HG03521 (cell line): ENCODE results near the gene CFAP298.
"Not testable (repeated sequence)": the region's sequence is repeated elsewhere in the genome, so short reads cannot be mapped to it uniquely, and the experiment has no call there.

Source experiments
- ATAC-seq: cut with Tn5 transposase; IDR thresholded peaks from one replicate; pipeline ENCODE4 v1.9.1; 2021; ENCODE audit warnings: mild to moderate bottlenecking, moderate library complexity; ENCODE audit not compliant: unreplicated experiment

Gene CFAP298

DNA sequence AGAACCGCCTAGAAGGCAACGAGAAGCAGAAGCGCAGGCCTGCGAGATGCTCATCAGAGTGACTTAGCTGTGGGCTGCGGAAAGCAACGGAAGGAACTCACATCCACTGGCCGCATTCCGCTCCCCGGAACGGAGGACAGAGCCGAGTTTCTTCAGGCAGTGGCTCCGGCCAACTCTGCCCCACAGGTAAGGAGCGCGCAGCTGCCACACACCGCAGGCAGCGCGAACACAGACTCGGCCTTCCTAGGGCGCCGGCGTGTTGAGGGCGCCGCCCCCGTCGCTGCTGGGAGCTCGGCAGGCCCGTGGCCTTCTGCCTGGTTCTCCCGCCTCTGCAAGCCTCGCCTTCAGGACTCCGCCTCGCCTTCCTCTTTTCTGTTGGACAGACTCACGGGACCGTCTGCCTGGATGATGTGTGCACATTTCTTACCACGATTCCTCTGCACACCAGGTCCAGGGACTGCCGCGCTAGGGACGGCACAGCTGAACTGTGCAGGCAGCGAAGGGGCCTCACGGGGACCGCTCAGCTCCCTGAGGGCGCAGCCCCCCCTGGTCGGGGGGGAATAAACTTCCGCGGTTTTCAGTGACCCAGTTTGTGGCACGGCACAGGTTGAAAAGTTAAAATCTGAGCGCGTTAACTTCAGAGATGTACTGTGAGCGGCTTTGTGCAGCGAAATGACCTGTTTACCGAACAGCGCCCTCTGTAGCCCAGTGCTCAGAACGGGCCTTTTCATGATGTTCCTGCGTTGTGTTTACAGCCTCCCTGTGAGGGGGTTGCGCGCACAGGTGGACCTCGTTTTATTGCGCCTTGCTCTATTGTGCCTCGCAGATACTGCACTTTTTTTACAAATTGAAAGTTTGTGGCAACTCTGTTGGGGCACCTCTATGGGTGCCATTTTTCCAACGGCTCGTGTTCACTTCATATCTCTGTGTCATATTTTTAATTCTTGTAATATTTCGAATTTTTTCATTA, 42.6 kb downstream of the CFAP298 start:
- peak; percentile 80 for ATAC-seq

DNA sequence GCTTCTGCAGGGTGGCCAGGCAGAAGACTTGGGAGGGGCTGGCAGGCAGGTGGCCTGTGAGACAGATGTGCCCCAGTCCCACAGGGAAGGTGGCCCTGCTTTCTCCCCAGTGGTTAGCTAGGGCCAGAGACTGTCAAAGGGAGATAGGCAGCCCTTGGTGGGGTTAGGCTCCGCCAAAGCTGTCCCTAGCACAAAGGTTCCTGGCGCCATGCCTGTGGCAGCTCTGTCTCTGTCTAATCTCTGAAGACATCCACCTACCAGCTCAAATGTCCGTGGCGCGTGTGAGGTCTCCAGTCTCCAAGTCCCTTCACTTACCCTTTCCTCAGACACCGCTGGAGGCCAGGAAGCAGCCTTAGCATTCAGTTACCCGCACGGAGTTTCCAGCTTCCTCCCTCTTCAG, 44.6 kb downstream of the CFAP298 start:
- no peak for ATAC-seq

DNA sequence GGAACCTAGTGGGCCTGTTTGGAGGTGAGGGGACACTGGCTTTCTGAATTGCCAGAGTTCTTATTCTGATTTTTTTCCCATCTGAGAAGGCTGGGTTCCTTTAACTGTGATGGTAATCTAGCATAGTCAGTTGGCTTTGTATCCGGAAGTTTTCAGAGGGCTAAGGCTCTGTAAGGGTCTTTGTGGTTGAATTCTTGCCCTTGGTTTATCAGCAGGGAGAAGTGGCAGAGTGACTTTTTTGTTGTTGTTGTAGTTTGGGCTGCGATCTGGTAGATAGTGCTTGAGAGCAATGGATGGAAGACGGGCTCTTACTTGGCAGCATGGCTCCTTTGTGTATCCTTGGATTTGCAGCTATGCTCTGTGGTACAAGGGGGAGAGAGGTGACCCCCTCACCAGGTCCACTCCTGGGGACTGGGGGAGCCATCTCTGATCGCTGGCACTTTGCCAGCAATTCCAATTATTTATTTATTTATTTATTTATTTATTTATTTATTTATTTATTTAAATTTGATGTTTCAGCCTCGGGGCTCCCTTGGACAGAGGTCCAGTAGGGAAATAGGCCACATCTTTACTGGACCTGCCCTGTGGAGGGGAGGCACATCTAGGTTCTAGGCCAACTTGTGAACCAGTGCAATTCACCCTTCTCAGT, 45.3 kb downstream of the CFAP298 start:
- no peak for ATAC-seq

DNA sequence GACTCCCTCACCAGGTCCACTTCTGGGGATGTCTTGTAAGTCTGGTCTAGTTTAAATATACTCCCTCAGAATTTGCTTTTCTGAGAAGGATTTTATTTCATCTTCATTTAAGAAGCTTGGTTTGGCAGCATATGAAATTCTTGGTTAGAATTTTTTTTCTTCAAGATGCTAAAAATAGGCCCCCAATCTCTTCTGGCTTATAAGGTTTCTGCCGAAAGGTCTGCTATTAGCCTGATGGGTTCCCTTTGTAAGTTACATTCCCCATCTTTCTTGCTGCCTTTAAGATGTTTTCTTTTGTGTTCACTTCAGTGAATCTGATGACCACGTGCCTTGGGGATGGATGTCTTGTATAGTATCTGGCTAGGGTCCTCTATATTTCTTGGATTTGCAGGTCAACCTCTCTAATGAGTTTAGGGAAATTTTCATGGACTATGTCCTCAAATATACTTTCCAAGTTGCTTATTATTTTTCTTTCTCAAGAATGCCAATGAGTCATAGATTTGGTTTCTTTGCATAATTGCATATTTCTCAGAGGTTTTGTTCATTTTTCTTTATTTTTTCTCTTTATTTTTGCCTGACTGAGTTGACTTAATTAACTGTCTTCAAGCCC, 46.2 kb downstream of the CFAP298 start:
- ATAC-seq, result no peak

DNA sequence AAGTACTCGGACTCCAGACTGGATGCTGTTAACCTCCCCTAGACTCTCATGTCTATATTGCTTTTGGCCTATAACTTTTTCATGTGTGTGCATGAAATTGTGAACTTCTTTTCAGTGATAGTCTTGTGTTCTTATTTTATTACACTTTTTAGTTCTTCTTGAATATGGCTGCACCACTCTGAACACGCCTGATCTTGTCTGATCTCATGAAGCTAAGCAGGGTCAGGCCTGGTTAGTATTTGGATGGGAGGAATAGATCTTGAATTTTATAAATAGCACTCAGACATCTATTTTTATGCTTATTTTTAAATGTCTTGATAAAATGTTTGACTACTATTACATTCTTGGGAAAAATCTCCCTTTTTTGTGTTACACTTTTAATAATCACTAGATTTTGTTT, 49.3 kb downstream of the CFAP298 start:
- ATAC-seq, result no peak

DNA sequence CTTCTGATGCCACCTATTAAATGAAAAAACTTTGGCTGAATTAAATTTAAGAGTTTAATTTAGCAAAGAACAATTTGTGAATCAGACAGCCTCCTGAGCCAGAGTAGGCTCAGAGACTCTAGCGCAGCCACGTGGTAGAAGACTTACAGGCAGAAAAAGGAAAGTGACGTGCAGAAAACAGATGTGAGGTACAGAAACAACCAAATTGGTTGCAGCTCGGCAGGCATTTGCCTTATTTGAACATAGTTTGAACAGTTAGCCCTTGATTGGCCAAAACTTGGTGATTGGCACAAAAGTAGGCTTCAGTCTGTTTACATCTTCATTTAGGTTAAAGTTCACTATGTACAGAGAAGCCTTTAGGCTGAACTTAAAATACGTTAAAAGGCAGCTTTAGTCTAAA, 49.8 kb downstream of the CFAP298 start:
- no peak for ATAC-seq

DNA sequence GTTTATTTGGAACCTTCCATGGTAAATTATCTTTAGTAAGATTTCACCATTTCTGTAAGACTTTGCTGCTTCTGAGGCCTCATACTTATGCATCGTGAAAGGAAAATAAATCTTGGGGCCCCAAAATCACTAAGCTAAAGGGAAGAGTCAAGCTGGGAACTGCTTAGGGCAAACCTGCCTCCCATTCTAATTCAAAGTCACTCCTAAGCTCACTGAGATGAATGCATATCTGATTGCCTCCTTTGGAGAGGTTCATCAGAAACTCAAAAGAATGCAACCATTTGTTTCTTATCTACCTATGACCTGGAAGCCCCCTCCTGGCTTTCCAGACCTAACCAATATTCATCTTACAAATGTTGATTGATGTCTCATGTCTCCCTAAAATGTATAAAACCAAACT, 50.7 kb downstream of the CFAP298 start:
- ATAC-seq, result not testable (repeated sequence)

DNA sequence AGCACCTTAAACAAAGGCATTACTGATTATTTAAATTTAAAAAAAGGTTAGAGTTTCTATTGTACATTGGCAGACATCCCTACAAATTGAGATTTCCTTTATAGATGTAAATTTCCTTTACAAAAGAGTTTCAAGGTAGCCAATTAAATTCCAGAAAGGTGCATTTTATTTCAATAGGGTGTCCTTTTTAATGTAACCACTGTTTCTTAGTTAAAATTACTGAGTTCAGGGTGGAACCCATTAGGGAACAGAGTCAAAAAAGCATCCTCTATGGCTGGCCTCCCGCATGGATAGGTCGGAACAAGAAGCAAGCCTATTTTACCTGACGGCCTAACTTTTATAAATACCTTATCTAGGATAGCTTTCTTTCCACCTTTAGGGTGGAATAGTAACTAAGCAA, 51.3 kb downstream of the CFAP298 start:
- no peak for ATAC-seq

DNA sequence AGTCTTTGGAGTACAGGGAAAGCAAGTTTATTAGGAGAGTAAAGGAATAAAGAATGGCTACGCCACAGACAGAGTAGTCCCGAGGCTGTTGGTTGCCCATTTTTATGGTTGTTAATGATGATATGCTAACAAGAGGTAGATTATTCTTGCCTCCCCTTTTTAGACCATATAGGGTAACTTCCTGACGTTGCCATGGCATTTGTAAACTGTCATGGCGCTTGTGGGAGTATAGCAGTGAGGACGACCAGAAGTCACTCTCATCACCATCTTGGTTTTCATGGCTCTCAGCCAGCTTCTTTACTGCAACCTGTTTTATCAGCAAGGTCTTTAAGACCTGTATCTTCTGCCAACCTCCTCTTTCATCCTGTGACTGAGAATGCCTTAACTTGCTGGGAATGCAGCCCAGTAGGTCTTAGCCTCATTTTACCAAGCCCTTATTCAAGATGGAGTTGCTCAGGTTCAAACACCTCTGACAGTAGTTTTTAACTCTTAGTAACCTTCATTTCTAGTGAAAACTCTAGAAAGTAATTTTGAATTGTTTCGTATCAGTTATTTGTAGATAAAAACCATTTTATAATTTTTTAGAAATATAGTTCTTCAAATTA, 53.1 kb downstream of the CFAP298 start:
- no peak for ATAC-seq

DNA sequence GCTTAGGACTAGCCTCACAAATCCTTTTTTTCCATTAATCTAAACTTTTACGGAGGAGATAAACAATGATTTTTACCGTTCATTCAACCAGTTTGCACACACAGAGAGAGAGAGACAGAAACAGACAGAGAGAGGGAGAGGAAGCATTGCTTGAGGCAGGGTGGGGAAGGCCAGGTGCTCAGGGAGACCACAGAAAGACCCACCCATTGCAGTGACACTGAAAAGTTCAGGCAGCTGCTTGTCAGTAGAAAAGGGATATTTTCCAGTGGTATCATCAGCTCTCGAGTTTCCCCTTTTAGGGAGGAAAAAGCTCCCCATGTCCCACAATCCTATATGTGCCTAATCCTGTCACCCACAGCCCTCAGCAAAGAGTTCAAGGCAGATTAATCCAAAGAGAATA, 54.1 kb downstream of the CFAP298 start:
- ATAC-seq, result no peak

DNA sequence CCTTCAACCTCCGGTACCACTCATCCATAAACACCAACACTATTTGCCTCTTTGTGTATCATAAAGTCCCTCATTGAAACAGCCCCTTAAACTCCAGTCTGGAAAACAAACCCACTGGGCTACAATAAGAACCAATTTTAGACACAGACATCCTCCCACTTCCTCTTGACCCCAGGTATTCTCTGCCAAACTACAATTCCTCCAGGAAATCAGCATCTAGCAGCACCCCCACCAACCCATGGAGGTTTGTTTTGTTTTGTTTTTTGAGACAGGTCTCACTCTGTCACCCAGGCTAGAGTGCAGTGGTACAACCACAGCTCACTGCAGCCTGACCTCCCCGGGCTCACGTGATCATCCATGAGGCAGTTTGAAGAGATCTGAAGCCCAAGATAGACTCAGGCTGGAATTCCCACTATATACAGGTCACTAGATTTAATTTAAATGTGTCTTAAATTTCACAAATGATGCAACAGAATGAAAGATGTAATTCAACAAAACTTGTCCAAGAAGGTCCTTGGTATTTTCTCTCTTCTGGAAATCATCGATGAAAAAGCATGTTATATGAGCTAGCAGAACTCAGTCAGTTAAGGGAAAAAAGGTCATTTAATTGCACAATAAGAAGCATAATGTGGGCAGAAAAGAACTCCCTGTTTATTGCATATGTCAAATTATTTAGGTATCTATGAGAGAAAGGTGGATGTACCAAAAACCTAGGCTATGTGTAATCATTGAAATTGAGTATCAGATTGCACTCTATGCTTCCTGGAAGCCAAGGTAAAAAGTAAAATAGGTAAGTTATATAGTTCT, 57.1 kb downstream of the CFAP298 start:
- ATAC-seq, result no peak

DNA sequence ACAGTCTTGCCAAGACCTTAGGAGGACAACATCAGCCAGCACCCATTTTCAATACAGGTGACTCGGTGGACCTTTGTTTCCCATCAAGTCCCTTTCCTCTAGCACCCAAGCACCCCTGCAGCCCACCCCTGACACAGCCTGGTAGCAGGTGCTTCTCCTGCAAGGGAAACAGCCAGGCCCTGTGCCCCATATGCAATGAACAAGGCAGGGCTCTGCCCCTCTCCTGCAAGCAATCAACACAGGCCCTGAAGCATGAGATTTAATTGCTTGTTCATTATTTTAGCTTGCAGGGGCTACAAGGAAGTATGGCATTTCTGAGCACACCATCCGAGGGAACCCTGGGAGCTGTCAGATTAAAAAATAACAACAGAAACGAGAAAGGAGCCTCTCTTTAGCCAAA, 62.3 kb downstream of the CFAP298 start:
- ATAC-seq, result no peak

DNA sequence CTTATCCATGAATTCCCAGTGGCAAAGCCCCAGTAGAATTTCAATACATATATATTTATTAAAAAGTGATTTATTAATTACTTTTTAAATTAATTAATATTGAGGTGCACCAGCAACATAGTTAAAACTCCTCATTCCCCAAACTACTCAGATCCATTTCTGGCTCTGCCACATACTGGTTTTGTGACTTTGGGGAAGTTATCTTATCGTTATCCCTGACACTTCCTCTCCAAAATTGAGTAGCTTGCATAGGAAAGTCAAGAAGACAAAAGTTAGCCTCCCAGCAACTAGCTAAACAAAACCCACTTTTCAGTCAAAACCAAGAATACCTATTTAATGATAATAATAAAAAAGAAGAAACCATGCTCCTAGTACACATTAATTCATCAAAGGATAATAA, 62.7 kb downstream of the CFAP298 start:
- ATAC-seq, result no peak
